Left hindlimb (tissue), 1 donor: Measurements from ENCODE around the gene SLC12A5.
A peak's percentile ranks its signal among the peaks of the same experiment; 100 is the strongest.
"Not testable (repeated sequence)": the region's sequence is repeated elsewhere in the genome, so short reads cannot be mapped to it uniquely, and the experiment has no call there.

ENCODE experiments used
- DNase-seq: peaks from one replicate; pipeline ENCODE4 v3.0.0-alpha.2; 2018

SLC12A5 gene

GRCh38 chr20:46028772-46029371 is at the start of gene SLC12A5:
TSS of gene SLC12A5 (plus strand) at chr20:46029215. CDS start at chr20:46029345, 130 bp downstream.
- DNase-seq: no peak

GRCh38 chr20:45981261-45981660 is 47.8 kb upstream of the SLC12A5 start:
- no peak for DNase-seq

DNA sequence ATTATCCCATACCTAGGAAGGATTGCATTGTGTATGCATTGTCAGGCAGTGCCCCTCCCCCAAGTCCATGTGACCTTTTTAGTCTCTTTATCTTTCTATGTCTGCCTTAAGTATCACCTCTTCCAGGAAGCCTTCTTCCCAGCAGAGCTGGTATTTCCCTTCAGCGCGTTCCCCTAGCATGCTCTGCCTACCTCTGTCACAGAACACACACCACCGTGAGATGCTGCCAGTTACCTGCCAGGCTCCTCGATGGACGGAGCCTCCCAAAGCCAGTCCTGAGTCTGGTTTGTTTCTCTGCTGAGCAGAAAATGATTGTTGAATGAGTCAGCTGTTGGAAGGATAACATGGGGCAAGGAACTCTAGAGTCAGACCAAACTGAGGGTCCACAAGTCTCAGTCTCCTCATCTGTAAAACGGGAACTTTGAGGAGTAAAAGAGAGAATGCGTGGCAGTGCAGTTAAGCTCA is 45.7 kb upstream of the SLC12A5 start:
- DNase-seq: no peak

DNA sequence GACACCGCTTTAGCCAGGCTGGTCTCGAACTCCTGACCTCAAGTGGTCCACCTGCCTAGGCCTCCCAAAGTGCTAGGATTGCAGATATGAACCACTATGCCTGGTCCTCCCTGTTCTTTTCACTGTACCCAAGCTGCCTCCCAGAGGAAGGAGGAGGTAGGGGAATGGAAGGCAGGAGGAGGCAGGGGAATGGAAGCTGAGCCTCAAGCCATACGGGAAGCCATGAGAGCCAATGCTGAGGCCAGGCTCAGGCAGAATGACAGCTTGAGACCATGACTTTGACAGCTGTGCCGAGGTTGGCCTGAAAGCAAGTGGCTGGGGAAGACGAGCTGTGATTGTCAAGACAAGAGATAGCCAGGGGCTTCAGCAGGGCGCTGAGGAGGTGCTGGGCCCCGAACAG is 43.4 kb upstream of the SLC12A5 start:
- no peak for DNase-seq

- DNase-seq: peak; percentile 60
These were observed 41.8 kb upstream of the SLC12A5 start for GRCh38 chr20:45987108-45987780.

GRCh38 chr20:45988830-45989229 is 40.2 kb upstream of the SLC12A5 start:
- not testable (repeated sequence) for DNase-seq

DNA sequence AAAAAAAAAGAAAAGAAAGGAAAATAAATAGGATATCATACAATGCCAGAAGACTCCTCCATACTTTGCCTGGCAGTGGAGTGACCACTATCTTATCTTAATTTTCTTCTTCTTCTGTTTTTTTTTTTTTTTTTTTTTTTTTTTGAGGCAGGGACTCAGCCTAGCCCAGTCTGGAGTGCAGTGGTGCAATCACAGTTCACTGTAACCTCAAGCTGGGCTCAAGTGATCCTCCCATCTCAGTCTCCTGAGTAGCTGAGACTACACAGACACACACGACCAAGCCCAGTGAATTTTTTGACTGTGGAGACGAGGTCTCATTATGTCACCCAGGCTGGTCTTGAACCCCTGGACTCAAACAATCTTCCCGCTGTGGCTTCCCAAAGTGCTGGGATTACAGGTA is 37.4 kb upstream of the SLC12A5 start:
- no peak for DNase-seq

- no peak for DNase-seq
These were observed 35.6 kb upstream of the SLC12A5 start for GRCh38 chr20:45993197-45993951.

- no peak for DNase-seq
These were observed 34.1 kb upstream of the SLC12A5 start for GRCh38 chr20:45994761-45995493.

DNA sequence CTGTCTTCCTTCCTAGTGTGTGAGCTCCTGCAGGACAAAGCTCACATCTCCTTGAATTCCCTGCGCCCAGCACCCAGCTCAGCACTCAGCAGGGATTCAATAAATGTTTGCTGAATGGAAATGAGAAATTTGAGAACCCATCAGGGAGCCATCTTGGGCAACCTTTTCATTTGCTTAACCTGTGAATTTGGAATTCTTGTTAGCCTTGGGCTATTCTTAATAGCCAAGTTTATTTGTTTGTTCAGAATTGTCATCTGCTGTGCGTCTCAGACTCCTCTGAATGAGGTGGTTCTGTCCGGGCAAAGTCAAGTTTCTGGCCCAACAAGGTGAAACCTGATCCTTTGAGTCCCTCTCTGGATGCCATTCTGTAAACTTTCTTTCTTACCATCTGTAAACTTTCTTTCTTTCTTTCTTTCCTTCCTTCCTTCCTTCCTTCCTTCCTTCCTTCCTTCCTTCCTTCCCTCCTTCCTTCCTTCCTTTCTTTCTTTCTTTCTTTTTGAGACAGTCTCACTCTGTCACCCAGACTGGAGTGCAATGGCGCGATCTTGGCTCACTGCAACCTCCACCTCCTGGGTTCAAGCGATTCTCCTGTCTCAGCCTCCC is 33.4 kb upstream of the SLC12A5 start:
- not testable (repeated sequence) for DNase-seq

DNA sequence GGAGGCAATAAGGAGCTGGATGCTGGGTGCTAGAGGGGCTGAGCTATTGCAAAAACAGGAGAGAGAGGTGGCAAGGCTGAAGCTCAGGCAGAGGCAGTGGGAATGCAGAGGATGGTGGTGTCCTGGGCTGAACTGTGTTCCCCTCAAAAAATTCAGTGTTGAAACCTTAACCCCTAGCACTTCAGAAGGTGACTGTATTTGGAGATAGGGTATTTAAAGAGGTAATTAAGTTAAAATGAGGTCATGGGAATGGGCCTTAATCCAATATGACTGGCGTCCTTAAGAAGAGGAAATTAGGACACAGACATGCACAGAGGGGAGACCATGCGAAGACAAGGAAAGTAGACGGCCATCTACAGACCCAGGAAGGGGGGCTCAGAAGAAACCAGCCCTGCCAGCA is 31.8 kb upstream of the SLC12A5 start:
- no peak for DNase-seq

DNA sequence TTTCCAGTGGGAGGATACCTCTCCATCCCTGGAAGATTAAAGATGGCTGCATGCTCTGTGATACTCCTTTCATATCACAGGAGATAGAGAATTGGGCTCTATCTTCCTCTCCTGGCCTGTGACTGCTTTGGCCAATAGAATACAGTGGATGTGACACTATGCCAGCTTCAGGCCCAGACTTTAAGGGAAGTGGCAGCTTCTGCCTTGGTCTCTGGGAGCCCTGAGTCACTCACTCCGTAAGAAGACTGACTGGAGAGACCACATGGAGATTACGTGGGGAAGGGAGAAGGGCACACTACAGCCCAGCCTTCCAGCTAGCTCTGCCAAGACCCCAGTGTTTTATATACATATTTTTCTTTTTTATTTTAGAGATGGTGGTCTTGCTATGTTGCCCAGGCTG is 30.7 kb upstream of the SLC12A5 start:
- no peak for DNase-seq

GRCh38 chr20:45998761-45999160 is 30.3 kb upstream of the SLC12A5 start:
- no peak for DNase-seq

DNA sequence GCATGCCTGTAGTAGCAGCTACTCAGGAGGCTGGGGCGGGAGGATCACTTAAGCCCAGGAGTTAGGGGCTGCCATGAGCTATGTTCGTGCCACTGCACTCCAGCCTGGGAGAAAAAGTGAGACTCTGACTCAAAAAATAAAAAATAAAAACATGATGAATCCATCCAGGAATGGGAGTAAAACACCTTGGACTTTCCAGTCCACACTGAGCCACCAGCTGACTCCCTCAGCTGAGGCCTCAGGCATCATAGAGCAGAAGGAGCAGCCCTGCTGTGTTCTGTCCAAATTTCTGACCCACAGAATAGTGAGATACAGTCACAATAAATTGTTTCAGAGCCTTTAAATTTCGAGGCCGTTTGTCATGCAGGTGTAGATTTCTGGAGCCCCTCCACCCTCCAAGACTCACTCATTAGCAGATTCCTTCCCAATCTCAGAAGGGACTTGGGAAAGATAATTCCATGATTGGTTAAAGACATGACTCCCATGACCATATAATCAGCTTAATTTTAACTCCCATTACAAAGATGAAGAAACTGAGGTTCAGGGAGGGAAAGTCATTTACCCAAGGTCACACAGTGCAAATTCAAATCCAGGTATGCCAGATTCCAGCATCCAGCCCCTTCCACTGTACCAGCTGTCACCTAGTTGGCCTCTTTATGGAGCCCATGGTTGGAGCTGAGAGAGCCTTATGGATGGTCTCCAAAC is 29.3 kb upstream of the SLC12A5 start:
- no peak for DNase-seq

DNA sequence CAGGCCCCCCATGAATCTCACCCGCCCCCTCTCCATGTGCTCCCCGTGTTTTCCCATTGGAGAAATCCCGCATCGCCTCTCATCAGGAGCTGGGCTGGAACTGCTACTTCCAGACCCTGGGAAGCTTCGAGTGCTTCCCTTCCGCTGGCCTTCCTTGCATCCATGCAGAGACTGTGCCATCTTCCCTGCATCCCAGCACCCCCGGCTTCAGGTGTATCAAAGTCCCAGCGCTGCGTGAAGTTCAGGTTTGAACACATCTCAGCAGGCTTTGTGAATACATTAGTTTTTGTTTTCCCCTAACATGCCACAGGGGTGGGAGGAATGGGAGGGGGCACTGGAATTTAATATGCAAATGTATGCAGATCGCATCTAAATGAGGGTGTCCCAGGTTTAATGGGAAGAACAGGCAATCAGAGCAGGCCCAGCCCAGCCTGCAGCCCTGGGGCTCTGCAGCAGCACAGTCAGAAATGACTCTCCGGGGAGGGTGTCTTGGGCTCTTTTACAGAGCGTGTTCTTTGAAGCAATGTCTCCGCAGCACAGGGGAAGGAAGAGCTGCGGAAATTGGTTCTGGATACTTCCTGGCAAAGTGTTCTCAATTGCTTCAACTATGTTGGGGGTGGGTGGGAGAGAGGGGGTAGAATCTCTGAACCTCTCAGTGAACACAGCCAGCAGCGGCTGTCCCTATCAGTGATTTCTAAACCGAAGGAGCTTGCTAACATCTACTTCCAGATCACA is 28.6 kb upstream of the SLC12A5 start:
- no peak for DNase-seq

GRCh38 chr20:46001498-46001897 is 27.5 kb upstream of the SLC12A5 start:
- DNase-seq: no peak

DNA sequence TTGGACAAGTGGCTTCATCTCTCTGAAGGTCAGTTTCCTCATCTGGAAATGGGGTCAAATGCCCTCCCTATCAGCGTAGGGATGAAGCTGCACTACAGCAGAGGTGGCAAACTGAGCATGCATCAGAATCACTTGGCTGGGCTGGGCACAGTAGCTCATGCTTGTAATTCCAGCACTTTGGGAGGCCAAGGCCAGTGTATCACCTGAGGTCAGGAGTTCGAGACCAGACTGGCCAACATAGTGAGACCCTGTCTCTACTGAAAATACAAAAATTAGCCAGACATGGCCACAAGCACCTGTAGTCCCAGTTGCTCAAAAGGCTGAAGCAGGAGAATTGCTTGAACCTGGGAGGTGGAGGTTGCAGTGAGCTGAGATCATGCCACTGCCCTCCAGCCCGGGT is 27.0 kb upstream of the SLC12A5 start:
- no peak for DNase-seq

DNA sequence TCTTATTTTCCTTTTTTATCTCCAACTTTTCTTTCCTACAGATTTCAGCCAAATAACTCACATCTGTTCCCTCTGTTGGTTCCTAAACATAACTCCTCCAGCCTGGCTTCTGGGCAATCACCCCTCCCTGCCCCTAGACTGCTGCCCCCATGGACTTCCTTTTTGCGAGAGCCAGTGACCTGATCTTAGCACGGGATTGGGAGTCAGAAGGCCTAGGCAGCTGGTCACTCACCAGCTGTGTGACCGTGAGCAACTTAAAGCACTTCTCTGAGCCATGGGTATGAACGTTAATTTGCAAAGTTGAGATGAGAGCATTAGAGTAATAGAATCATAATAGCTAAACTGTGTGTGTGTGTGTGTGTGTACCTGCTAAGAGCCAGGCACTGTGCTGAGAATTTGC is 24.8 kb upstream of the SLC12A5 start:
- DNase-seq: no peak

DNA sequence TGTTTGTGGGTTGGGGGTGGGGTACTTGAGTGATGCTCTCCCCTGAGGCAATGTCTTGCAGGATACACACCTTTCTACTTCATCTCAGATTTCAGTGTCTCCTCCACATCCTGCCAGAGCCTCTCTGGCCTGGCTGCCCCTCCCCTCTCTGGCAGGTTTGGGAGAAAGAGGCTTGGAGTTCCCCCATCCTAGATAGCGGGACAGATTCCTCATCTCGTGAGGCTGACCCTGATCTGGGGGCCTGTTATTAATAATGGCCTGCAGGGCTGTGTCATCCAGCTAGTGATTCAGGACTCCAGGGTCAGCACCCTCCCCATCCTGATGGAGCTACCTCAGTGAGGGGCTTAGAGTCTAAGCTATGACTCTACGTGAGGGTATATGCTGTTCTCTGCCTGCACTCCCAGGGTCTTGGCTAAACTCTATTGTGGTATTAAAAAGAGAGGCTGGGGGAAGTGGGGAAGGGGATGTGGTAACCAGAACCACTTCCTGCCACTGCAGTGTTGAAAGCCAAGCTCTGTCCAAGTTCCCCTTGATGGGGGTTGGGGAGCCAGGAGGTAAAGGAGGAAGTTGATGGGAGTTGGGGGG is 24.0 kb upstream of the SLC12A5 start:
- DNase-seq: no peak

DNA sequence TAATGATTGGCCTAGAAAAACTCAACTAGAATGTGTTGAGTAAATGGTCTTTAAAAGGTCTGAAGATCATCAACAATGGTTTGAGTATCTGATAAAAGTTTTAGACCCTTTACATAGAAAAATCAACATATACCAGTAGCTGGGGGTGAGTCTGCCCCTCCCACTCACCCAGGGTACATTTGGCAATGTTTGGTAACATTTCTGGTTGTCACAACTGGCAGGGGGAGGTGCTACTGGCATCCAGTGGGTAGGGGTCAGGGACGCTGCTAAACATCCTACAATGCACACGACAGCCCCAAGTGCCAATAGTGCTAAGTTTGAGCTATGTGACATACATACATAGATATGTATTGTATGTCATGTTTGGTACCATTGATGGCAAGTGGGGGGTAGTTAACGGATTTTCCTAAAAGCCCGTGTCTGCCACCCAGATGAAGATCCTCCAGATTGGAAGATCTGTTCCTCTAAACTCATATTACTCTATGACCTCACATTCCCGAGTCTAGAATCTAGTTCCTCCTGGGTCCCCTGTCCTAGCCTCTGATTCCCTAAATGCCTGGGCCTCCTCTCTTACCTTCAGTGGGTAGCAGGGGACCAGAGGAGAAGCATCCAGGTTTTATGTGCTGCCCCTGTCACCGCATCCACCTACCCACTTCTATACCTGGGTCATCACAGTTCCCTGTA is 22.9 kb upstream of the SLC12A5 start:
- DNase-seq: no peak
